Ovary (tissue), 3 donors: ENCODE measurements around the gene PAX1.

Source experiments
- EP300 ChIP-seq: sonication (generic); formaldehyde crosslinking; IDR thresholded peaks from one replicate; pipeline ENCODE4 v1.6.1; 2017; ENCODE audit warnings: antibody characterized with exemption
- POLR2A ChIP-seq: fragments of 450-650 bp; IDR thresholded peaks from one replicate; pipeline ENCODE4 v1.6.1; 2017; ENCODE audit warnings: antibody characterized with exemption, mild to moderate bottlenecking, moderate library complexity
- TF ChIP-seq, protein P1 (sequence below), 3 donors: fragments of 450-650 bp in 2 of 3; fragments of 200-600 bp in 1 of 3; IDR thresholded peaks; one replicate each; pipeline versions ENCODE4 v1.5.1 to v1.8.0; 2016 to 2022; ENCODE audit warnings: antibody characterized with exemption in 3 of 3, mild to moderate bottlenecking in 1 of 3
- donor health status: DM: no; HTN: no; CAD: no.

DNA sequence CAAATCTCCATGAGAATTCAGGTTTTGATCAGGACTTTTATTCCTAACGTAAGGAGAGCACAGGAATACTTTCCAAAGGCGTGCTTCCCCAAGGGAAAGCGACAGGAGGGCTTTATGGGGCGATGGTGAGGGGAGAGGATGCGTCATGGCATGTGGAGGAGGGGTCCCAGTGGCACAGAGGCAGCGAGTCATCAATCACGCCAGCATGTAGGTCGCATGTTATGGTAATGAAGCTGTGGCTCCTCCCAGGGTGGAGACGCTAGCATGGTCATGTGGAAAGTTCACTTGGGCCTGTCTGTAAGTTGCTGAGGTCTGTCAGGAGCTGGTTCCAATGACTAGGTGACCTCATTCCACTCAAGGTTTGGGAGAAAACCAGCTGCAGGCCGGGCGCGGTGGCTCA lies 35.3 kb upstream of the PAX1 start:
- TF ChIP-seq, protein P1, sequence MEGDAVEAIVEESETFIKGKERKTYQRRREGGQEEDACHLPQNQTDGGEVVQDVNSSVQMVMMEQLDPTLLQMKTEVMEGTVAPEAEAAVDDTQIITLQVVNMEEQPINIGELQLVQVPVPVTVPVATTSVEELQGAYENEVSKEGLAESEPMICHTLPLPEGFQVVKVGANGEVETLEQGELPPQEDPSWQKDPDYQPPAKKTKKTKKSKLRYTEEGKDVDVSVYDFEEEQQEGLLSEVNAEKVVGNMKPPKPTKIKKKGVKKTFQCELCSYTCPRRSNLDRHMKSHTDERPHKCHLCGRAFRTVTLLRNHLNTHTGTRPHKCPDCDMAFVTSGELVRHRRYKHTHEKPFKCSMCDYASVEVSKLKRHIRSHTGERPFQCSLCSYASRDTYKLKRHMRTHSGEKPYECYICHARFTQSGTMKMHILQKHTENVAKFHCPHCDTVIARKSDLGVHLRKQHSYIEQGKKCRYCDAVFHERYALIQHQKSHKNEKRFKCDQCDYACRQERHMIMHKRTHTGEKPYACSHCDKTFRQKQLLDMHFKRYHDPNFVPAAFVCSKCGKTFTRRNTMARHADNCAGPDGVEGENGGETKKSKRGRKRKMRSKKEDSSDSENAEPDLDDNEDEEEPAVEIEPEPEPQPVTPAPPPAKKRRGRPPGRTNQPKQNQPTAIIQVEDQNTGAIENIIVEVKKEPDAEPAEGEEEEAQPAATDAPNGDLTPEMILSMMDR (IDR thresholded peaks at IDR 0.05): no peak
- TF ChIP-seq EP300: no peak
- TF ChIP-seq POLR2A: no peak
